OCI-LY7 (cell line): ENCODE measurements around the gene PGK1. TPM values are rescaled to one million over a fixed set of nuclear protein-coding genes. Genes with fewer than 3 reads are reported as not detected.
"Not testable (repeated sequence)": the region's sequence is repeated elsewhere in the genome, so short reads cannot be mapped to it uniquely, and the experiment has no call there.

Experiments used
- BruUV-seq: library from RNA; stranded (reverse); fragments of 400-500 nt; replicated peaks from 2 replicates; lab custom pipeline; 2021; lab: Mats Ljungman, UMichigan
- CTCF ChIA-PET: fragments of 300-600 bp; sonication (Branson Sonifier 250); formaldehyde crosslinking; loops from one replicate; lab custom pipeline; 2022; ENCODE audit warnings: antibody characterized with exemption; ENCODE audit not compliant: unreplicated experiment; lab: Charles Lee
- POLR2A ChIA-PET: fragments of 300-600 bp; sonication (Branson Sonifier 250); formaldehyde crosslinking; loops from one replicate; lab custom pipeline; 2022; ENCODE audit warnings: antibody characterized with exemption; lab: Charles Lee
- DNase-seq: peaks from one replicate; pipeline ENCODE4 v3.0.0-alpha.2; 2015; ENCODE audit warnings: low spot score
- H2AFZ ChIP-seq: fragments of 200-600 bp; sonication (generic), shearing (Covaris generic); 2 replicates; pipeline ENCODE4 v1.6.1; 2014; ENCODE audit warnings: mild to moderate bottlenecking, antibody characterized with exemption, low read length, moderate library complexity
- H3K27ac ChIP-seq: fragments of 200-600 bp; sonication (generic); 2 replicates; pipeline ENCODE4 v1.5.1; 2014; ENCODE audit warnings: mixed run types, low read depth, mild to moderate bottlenecking, moderate library complexity, low read length, inconsistent platforms; ENCODE audit not compliant: poor library complexity, severe bottlenecking
- H3K36me3 ChIP-seq: fragments of 200-600 bp; sonication (generic); 2 replicates; pipeline ENCODE4 v1.6.1; 2014; ENCODE audit warnings: mild to moderate bottlenecking, antibody characterized with exemption, low read length, moderate library complexity, mixed read lengths; ENCODE audit not compliant: insufficient read depth
- H3K4me1 ChIP-seq: fragments of 200-600 bp; sonication (generic); 2 replicates; pipeline ENCODE4 v1.5.1; 2014; ENCODE audit warnings: mild to moderate bottlenecking, low read length; ENCODE audit not compliant: insufficient read depth, poor library complexity, severe bottlenecking
- H3K4me2 ChIP-seq: fragments of 200-600 bp; sonication (generic); 2 replicates; pipeline ENCODE4 v1.6.1; 2014; ENCODE audit warnings: mild to moderate bottlenecking, low read length
- H3K4me3 ChIP-seq: fragments of 200-600 bp; sonication (generic); 2 replicates; pipeline ENCODE4 v1.5.1; 2014; ENCODE audit warnings: mild to moderate bottlenecking, low read depth, low read length; ENCODE audit not compliant: poor library complexity, severe bottlenecking
- H3K79me2 ChIP-seq: fragments of 200-600 bp; sonication (generic); 2 replicates; pipeline ENCODE4 v1.6.1; 2016; ENCODE audit warnings: low read depth, mild to moderate bottlenecking, low read length, moderate library complexity, mixed read lengths; ENCODE audit not compliant: insufficient read depth
- H3K9me2 ChIP-seq: fragments of 200-600 bp; sonication (generic); 2 replicates; pipeline ENCODE4 v1.6.1; 2016; ENCODE audit warnings: mild to moderate bottlenecking, low read length, mixed read lengths; ENCODE audit not compliant: insufficient read depth
- H3K9me3 ChIP-seq: fragments of 200-600 bp; sonication (generic); 2 replicates; pipeline ENCODE4 v1.6.1; 2014; ENCODE audit warnings: mild to moderate bottlenecking, mixed run types, low read length, mixed read lengths
- H4K20me1 ChIP-seq: fragments of 200-600 bp; sonication (generic); 2 replicates; pipeline ENCODE4 v1.6.1; 2014; ENCODE audit warnings: mild to moderate bottlenecking, antibody characterized with exemption, low read length, moderate library complexity, mixed read lengths; ENCODE audit not compliant: insufficient read depth
- CTCF ChIP-seq: fragments of 200-600 bp; sonication (generic); conservative IDR thresholded peaks from 2 replicates; pipeline ENCODE4 v1.5.1; 2014; ENCODE audit warnings: mild to moderate bottlenecking, antibody characterized with exemption, low read length, moderate library complexity, mixed read lengths
- EZH2phosphoT487 ChIP-seq: fragments of 200-600 bp; sonication (generic); IDR thresholded peaks from 2 replicates; pipeline ENCODE4 v1.6.1; 2018; ENCODE audit warnings: low read depth, borderline replicate concordance, mild to moderate bottlenecking, mixed run types, antibody characterized with exemption, low read length, moderate library complexity, mixed read lengths
- intact Hi-C: fragments of 100-400 bp; cut with micrococcal nuclease; formaldehyde crosslinking; loops from one replicate; pipeline ENCODE4 v1.10.0; 2022; ENCODE audit not compliant: unreplicated experiment
- total RNA-seq, 2 experiments: library from RNA; depleted of rRNA in 1 of 2; stranded (reverse); fragments of >200 nt in 1 of 2; shearing (Covaris generic) in 1 of 2; gene quantifications; 2 replicates each; pipeline ENCODE4 v1.2.3, GENCODE V29; 2014 to 2022

Gene PGK1
- total RNA-seq, 2 experiments from 2014 or later = 164 to 433 TPM

DNA sequence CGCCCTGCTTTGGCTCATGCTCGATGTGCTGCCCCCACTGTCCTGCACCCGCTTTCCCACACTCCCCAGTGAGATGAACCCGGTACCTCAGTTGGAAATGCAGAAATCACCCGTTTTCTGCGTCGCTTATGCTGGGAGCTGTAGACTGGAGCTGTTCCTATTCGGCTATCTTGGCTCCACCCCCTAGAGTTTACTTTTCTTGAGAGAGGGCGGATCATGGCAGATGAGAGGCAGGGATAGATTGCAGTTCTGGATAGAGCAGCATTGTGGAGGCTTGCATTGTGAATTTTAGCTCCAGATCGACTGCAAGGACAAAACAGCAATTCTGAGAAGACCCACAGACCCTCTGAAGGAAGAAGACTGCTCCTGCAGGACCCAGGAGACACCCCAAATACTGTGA, 53.8 kb downstream of the PGK1 start:
- H3K4me3 ChIP-seq, intact Hi-C loops, DNase-seq, H3K9me2 ChIP-seq, H3K4me1 ChIP-seq, H3K79me2 ChIP-seq, POLR2A ChIA-PET, H4K20me1 ChIP-seq, H3K9me3 ChIP-seq, H3K4me2 ChIP-seq, CTCF ChIA-PET, H3K27ac ChIP-seq, H2AFZ ChIP-seq, H3K36me3 ChIP-seq, BruUV-seq: not testable (repeated sequence)

GRCh38 chrX:78160711-78161110, 56.7 kb downstream of the PGK1 start:
- DNase-seq, H3K27ac ChIP-seq, H3K9me3 ChIP-seq, intact Hi-C loops, H3K36me3 ChIP-seq, CTCF ChIA-PET, H3K4me1 ChIP-seq, H3K79me2 ChIP-seq, H4K20me1 ChIP-seq, H3K9me2 ChIP-seq, POLR2A ChIA-PET, H2AFZ ChIP-seq, H3K4me2 ChIP-seq, H3K4me3 ChIP-seq, BruUV-seq: not testable (repeated sequence)

- H3K4me2 ChIP-seq, H3K9me3 ChIP-seq, intact Hi-C loops, H4K20me1 ChIP-seq, H3K4me3 ChIP-seq, H3K79me2 ChIP-seq, H3K27ac ChIP-seq, CTCF ChIA-PET, H3K36me3 ChIP-seq, H3K9me2 ChIP-seq, BruUV-seq, H2AFZ ChIP-seq, H3K4me1 ChIP-seq, DNase-seq: not testable (repeated sequence)
- POLR2A ChIA-PET = interaction anchor here (0.7 kb wide), 2 partner anchors 1164 to 1291 kb away, joined by 7 to 8 read pairs; no protein-coding TSS in a partner anchor
These were observed 59.1 kb downstream of the PGK1 start for GRCh38 chrX:78163175-78163574.

DNA sequence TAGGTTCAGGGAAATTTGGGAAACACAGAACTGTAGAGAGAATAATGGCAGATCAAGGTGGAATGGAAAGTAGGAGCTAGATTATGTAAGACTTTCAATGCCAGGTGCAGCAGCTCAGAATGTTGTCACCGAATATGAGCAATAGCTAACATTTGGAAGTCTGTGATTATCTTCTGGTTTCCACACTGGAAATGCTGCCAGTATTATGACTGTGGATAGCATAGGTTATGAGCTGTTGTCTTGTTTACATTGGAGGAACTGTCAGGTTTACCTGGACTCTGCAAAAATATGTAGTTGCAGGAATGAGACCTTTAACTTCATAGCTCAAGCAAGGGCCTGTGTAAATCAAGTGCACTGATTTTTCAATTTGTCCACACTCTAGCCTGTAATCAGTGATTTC, 61.4 kb downstream of the PGK1 start:
- TF ChIP-seq CTCF = no peak
- no peak for TF ChIP-seq EZH2phosphoT487
- Histone ChIP-seq H3K79me2 (no peaks in the 10 kb centered on the region), H3K9me3 (no peaks in the 10 kb centered on the region), H3K4me3 (no peak overlapping the region), H2AFZ (no peak overlapping the region), H3K9me2 (no peaks in the 10 kb centered on the region), H3K4me1 (no peaks in the 10 kb centered on the region), H3K27ac (no peak overlapping the region), H3K36me3 (no peaks in the 10 kb centered on the region), H3K4me2 (no peak overlapping the region), H4K20me1 (no peaks in the 10 kb centered on the region)
- intact Hi-C loops = no loop called here
- DNase-seq = no peak
- ChIA-PET CTCF (no interaction called here), POLR2A (no interaction called here)
- no TSS peak for BruUV-seq
